NT2/D1 (cell line): Measurements from ENCODE around the gene TMEM204.

Experiments
- SUZ12 ChIP-seq: IDR thresholded peaks from 2 replicates; pipeline ENCODE4 v1.6.1; 2011; ENCODE audit not compliant: insufficient read length, insufficient read depth; ENCODE audit errors: extremely low read depth
- YY1 ChIP-seq: IDR thresholded peaks from 2 replicates; pipeline ENCODE4 v1.6.1; 2011; ENCODE audit not compliant: insufficient read length, insufficient read depth
- ZNF274 ChIP-seq: IDR thresholded peaks from 2 replicates; pipeline ENCODE4 v1.6.1; 2011; ENCODE audit warnings: mild to moderate bottlenecking, low read depth, low read length

- TF ChIP-seq SUZ12 (no peak), YY1 (no peak), ZNF274 (no peak)
Measured at GRCh38 chr16:1550069-1550468, 16.6 kb downstream of the TMEM204 start.
